ENCODE measurements around the gene CBLIF.
"Not testable (repeated sequence)": the region's sequence is repeated elsewhere in the genome, so short reads cannot be mapped to it uniquely, and the experiment has no call there.

Gene CBLIF

GRCh38 chr11:59846556-59846955 lies 1.3 kb upstream of the CBLIF start:
- no peak for DNase-seq

- DNase-seq = no peak
Measured at GRCh38 chr11:59842316-59842715, 3.0 kb downstream of the CBLIF start.

DNA sequence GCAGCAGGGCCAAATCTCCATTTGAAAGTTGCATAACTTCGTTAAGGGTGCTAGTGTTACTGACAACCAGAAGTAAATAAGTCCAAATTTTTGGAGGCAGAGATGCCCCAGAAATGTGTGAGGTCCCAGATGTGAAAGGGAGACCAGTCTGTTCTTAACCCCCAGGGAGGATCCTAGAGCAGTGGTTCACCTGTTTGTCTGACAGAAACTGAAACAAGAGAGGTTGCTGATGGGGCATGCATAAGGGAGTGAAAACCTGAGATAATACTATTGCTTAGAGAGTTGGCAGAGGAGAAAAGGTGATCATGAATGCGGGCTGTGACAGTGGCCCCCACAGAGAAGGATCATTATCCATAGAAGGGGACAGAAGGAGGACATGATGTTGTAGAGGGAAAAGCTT lies 3.8 kb downstream of the CBLIF start:
- no peak for DNase-seq

- no peak for DNase-seq
Measured at GRCh38 chr11:59839615-59840014, 5.7 kb downstream of the CBLIF start.

- no peak for DNase-seq
Measured at GRCh38 chr11:59833602-59834001, 11.7 kb downstream of the CBLIF start.

- no peak for DNase-seq
Measured at GRCh38 chr11:59829358-59829757, 15.9 kb downstream of the CBLIF start.

GRCh38 chr11:59822989-59823566 lies 22.2 kb downstream of the CBLIF start:
- peak; percentile 10 for DNase-seq

DNA sequence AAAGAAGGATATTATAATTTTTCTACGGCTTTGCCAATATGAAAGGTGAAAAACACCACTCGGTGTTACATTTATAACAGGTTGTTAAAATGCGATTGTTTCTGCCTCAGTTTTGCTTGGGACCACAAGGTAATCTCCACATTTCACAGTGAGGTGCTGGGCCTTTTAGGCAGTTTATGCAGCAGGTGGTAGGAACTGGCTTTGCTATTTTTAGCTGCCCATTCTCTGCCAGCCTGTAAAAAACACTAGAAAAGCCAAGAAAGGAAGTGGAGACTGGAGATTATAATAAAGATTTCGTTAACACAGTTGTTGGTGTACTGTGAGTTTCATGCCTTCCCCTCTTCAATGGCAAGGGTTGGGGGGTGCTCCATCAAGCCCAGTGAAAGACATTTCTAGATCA lies 26.7 kb downstream of the CBLIF start:
- DNase-seq = no peak

GRCh38 chr11:59816434-59816833 lies 28.9 kb downstream of the CBLIF start:
- not testable (repeated sequence) for DNase-seq

DNA sequence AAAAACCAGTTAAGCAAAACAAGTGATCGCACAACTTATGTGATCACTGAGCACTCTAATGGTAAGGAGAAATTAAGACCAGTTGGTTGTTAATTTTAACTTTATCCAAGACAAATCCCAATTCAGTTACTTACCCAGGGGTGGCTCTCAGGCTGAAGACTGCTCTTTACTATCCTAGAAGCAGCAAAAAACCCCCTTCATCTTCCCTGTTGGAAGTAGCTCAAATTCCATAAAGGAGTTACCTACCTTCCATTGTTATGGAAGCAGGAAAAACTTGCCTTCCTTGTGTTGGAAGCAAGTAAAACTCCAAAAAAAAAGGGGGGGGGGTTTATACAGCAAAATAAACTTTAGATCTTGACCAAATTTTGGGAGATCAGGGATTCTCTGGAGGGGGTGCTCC lies 29.5 kb downstream of the CBLIF start:
- DNase-seq = no peak

- no peak for DNase-seq
Measured at GRCh38 chr11:59814021-59814420, 31.3 kb downstream of the CBLIF start.

GRCh38 chr11:59813364-59813763 lies 31.9 kb downstream of the CBLIF start:
- no peak for DNase-seq

DNA sequence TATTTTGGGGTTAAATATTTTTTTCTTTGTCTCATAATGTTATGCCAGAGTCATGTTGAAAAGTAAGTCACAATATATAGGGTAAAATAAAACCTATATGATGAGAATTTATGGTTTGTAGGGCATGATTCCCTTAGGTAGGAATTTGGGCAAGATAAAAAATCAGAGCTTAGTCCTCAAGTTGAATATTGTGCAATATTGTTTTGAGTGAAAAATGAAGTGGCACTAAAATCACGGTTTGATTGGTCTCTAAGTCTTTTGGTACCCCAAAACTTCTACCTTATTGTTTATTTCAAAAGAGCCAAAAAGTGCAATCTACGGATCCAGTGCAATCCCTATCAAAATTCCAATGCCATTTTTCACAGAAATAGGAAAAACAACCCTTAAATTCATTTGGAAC lies 33.1 kb downstream of the CBLIF start:
- no peak for DNase-seq

DNA sequence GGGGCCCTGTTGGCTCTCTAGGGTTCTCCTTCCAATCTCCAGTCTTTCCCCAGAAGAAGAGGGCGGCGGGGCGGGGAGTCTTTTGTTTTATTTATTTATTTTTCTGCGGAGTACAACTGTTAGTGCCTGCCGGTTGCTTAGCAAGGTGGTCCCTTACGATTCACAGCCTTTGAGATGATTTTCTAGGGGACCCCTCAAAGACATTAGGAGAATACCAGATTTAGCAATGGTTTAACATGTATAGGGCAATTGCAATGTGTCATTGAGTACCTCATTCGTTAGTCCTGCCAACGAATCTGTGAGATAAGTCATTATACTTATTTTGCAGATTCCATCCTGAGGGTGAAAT lies 34.4 kb downstream of the CBLIF start:
- DNase-seq = no peak

GRCh38 chr11:59810189-59810910 lies 34.9 kb downstream of the CBLIF start, which contains the start of gene MRPL16:
MRPL16 (minus strand) TSS chr11:59810778; CDS start chr11:59810658, 120 bp downstream.
- peak; percentile 93 for DNase-seq

- DNase-seq = no peak
Measured at GRCh38 chr11:59807047-59807610, 38.2 kb downstream of the CBLIF start.

- no peak for DNase-seq
Measured at GRCh38 chr11:59804061-59804460, 41.2 kb downstream of the CBLIF start.

GRCh38 chr11:59802639-59803176 lies 42.6 kb downstream of the CBLIF start:
- peak; percentile 12 for DNase-seq

DNA sequence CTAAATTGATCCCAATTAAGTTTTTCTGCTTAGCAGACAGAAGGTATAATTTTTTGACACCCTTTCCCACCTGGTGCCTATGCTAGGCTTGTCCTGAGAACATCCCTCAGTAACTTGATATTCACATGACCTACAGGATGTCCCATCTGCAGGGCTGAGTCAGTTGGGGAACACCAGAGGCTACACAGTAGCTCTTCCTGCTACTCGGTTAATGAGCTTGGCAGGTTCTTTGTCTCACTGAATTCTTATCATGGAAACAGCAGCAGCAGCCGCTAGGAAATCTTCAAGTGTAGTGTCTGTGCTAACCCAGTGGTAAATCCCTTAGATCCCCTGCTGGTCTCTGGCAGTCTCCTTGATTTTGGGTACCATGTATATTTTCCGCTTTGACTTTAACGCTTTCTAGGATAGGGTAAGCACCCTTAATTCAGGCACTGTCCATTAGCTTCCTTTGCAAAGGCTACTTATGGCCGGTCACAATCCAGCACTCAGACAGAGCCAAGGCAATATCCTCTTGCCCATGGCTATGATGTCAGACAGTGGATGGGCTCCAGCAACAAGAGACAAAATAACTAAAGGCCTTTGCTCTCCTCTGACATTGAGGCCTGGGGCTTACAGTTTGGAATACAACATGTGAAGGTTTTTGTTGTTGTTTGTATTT lies 43.2 kb downstream of the CBLIF start:
- no peak for DNase-seq

DNA sequence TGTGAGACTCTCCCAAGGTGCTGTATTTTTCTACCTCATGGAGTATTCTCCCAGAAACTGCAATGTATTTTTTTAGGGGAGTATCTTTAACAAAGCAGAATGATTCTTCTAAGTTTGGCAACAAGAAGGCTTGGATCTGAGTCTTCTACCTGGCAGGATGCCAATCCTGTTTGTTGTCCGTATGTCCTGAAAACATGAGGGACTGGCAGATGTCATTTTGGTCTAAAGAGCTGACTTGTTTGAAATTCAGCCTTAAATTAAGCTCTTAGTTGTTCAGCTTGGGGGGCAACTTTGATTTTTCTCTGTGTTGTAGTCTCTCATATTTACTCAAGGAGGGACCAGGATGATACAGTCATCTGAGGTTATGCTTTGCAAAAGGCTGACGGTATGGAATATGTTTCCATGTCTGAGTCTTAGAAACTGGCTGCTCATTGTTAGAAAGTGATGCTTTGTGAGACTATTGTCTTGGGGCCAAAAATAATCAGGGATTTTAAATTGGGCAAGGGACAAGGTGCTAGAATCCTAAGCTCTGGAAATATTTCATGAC lies 44.1 kb downstream of the CBLIF start:
- no peak for DNase-seq

GRCh38 chr11:59800390-59801025 lies 44.8 kb downstream of the CBLIF start:
- no peak for DNase-seq

- no peak for DNase-seq
Measured at GRCh38 chr11:59794417-59794816, 50.9 kb downstream of the CBLIF start.

GRCh38 chr11:59792507-59792906 lies 52.8 kb downstream of the CBLIF start:
- DNase-seq = no peak
